ENCODE measurements around the gene GPATCH3.
"Not testable (repeated sequence)": the region's sequence is repeated elsewhere in the genome, so short reads cannot be mapped to it uniquely, and the experiment has no call there.

The GPATCH3 gene

GRCh38 chr1:26913389-26913753 lies 13.1 kb upstream of the GPATCH3 start:
- DNase-seq (ENCODE audit: low read depth) = no peak

- DNase-seq (ENCODE audit: low read depth) = no peak
These were observed 11.9 kb upstream of the GPATCH3 start for GRCh38 chr1:26912147-26912490.

DNA sequence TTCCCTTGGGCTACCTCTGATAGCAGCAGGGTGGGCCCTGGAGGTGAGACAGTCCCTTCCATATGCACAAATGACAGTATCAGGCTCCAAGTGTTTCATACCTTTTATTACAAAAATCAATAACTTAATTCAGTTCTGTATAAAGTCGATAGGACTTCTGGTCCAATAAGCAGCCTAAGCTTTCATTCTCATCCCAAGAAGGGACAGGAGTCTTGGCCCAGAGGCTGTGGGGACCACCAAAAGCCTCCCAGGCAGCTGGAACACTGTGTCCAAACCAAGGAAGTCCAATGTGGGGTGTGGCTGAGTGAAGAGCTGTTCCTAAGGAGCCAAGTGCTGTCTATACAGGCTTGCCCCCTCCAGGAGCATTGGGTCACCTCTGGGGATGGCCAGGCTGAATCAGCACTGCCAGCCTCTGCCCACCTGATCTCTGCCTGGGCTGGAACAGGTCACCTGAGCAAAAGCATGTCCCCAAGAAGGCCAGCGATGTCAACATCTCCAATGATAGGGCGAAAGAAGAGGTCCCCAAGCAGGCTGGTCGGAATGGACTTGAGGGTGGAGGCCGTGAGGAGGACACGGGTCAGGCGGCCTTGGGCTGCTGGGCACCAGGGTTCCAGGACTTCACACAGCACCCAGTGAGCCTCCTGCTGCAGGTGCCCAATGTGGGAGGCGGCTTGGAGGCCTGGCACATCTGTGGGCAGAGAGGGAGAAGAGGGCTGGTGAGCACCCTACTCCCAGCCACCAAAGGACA lies 11.3 kb upstream of the GPATCH3 start:
- DNase-seq (ENCODE audit: low read depth) = no peak

DNA sequence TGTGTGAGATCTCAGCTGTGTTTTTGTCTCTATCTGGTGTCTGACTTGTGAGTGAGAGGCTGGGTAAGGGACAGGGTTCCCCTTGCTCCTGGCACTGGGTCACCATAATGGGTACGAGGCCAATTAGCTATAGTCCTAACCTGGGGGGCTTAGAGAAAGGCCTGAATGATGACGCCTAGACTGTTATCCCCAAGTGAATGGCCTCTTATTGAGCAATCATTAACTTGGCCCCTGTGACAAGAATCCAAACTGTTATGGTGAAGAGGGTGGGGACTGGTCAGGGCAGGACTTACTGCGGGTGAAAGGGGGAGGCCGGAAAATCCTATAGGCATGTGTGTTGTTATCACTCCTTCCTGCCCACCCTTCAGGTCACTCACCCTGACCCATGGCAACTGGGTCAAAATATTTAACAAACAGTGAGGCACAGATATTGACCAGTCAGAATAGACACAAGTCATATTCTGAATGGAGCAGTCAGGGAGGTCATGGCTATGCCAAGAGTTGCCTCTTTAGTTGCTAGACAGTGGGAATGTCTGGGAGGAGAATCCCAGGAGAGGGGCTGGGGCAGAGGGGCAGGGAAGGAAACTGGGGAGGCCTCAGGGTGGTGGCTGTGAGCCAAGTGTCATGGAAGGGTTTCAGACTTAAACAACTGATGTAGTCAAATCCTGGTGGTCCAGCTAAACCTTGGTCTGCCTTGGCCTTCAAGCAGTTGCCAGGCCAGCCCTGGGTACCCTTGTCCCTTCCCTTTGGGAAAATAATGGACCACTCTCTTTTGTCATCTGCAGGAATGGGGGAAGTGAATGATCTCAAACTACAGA lies 10.3 kb upstream of the GPATCH3 start:
- DNase-seq (ENCODE audit: low read depth) = no peak

GRCh38 chr1:26909951-26910342 lies 9.7 kb upstream of the GPATCH3 start:
- no peak for DNase-seq (ENCODE audit: low read depth)

DNA sequence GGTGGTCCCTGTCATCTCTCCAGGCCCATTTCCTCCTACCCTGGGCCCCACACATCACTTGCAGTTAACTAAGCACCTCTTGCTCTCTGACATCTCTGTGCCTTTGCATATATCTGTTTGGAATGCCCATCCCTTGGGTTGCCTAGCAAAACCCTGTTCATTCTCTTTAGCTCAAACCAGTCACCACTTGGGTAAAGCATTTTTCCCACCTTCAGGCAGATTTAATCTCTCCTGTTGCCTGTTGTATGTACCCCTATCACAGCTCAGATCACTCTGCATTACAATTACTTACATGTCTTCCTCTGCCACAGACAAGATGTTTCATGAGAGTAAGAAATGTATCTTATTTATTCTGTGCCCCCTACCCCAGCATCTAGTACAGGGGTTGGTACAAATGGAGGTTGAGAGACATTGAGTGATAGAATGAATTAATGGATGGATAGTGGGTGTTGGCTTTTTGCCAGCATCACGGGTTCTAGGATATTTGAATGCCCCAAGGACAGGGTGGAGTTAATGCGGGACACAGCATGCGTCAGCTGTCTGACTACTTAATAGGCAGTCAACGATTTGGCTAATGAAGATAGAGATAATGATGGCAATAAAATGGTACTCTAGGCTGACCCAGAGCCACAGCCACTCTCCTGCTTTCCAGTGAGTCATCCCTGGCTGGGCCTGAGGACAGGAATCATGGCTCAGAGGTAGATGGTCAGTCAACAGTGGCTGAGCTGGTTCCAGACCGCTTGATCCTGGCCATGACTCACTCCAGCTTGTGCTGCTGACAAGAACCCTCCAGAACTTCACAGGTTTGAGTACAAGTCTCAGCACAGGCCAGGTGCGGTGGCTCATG lies 7.0 kb upstream of the GPATCH3 start:
- no peak for DNase-seq (ENCODE audit: low read depth)

DNA sequence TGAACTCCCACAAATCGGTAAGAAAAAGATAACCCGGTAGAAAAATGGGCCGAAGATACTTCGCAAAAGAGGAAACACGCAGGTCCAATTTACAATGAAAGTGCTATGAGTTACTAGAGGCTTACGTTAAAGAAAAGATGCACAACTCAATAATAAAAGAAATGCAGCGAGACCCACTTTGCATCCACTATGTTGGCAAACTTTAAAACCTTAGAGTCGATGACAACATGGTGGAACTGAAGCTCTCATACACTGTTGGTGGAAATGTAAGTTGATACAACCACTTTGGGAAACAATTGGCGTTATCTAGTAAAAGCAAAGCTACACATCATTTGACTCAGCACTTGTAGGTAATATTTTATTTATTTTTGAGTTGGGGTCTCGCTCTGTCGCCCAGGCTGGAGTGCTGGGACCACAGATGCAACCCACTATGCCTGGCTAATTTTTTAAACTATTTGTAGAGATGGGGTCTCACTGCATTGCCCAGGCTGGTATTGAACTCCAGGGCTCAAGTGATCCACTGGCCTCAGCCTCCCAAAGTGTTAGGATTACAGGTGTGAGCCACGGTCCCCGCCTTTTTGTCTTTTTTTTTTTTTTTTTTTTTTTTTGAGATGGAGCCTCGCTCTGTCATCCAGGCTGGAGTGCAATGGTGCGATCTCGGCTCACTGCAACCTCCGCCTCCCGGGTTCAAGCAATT lies 696 bp upstream of the GPATCH3 start:
- DNase-seq (ENCODE audit: low read depth) = no peak

DNA sequence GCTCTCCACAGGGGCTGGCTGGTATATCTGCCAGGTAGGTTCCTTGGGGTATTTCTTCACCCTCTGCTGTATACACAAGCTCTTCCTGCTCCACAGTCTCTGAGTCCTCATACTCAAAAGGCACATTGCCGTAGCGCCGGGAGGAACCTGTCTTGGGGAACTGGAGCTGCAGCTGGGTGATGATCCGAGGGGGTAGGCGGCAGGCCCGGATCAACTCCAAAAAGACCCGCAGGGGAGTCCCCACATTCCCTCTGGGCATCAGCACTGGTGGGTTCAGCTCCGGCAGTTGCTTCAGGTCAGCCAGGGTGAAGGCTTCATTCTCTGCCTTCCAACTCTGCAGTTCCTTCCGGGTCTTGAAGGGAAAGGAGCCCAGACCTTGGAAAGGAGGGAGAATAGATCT lies 2.9 kb downstream of the GPATCH3 start:
- no peak for DNase-seq (ENCODE audit: low read depth)

- no peak for DNase-seq (ENCODE audit: low read depth)
These were observed 6.0 kb downstream of the GPATCH3 start for GRCh38 chr1:26894263-26894662.

- DNase-seq (ENCODE audit: low read depth) = no peak
These were observed 9.8 kb downstream of the GPATCH3 start for GRCh38 chr1:26890467-26890796.

- peak; percentile 61 for DNase-seq (ENCODE audit: low read depth)
These were observed 10.5 kb downstream of the GPATCH3 start, which contains the start of gene GPN2 for GRCh38 chr1:26889551-26890466. Gene GPN2, minus strand, starts transcription at chr1:26890283. Its CDS starts 187 bp downstream, at chr1:26890096.

DNA sequence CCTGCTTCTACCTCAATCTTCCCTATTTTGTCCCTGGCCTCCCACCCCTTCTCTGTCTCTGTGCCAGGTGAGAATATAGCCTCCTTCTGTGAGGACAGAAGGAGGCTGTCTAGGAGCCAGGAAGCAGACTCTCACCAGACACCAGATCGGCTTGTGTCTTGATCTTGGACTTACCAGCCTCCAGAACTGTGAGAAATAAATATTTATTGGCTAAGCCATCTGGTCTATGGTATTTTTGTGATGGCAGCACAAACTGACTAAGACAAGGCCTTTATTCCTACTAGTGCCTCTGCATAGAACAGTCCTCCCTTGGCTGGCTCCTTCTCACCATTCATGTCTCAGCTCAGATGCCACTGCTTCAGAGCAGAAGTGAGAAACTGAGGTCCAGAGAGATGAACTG lies 12.0 kb downstream of the GPATCH3 start:
- no peak for DNase-seq (ENCODE audit: low read depth)

- DNase-seq (ENCODE audit: low read depth) = no peak
These were observed 13.1 kb downstream of the GPATCH3 start for GRCh38 chr1:26887125-26887524.

DNA sequence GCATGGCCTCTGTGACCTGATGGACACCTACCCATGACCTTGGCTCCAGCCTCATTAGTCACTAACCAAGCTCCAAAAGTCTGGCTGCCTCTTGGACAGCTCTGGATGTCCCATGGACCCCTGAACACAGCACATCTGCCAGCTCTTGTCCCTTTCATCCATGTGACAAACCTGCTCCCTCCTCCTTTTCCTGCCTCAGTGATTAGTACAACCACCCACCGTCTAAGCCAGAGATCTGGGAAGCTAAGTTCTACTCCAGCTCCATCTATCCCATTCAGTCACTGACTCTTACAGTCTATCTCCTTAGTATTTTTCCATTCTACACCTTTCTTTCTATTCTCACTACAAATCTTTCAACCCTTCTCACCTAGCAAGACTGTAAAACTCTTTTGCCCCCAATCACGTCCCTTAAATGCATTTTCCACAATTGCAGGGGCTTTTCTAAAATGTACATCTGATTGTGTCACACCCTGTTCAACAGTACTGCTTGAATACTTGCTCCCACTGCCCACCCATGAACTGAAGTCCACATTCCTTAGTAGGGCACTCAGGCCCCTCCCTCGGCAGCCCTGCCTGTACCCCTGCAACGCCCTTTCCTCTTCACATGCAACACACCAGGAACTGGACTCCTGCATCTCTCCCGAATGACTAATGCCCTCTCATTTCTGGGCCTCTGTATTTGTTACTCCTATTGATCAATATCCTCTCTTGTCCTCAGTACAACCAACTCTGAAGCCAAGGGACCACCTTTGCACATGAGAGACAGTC lies 17.4 kb downstream of the GPATCH3 start:
- no peak for DNase-seq (ENCODE audit: low read depth)

GRCh38 chr1:26881611-26882010 lies 18.7 kb downstream of the GPATCH3 start:
- DNase-seq (ENCODE audit: low read depth) = not testable (repeated sequence)

DNA sequence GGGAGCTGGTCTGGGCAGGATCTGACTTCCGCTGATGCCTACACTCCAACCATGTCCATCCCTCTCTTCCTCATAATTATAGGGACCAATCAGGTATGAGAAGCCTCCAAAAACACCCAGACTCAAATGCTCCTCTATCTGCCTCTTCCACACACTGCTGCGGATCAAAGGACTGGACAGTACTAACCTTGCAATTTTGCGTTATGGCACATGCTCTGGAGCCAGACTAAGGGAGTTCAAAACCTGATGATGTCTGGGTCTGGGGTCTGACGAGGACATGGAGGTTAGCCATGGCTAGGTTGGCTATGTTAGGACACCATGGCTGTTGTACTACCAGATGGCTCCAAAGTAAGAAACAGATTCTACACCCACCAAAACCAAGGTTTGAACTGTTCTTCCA lies 20.5 kb downstream of the GPATCH3 start:
- no peak for DNase-seq (ENCODE audit: low read depth)

DNA sequence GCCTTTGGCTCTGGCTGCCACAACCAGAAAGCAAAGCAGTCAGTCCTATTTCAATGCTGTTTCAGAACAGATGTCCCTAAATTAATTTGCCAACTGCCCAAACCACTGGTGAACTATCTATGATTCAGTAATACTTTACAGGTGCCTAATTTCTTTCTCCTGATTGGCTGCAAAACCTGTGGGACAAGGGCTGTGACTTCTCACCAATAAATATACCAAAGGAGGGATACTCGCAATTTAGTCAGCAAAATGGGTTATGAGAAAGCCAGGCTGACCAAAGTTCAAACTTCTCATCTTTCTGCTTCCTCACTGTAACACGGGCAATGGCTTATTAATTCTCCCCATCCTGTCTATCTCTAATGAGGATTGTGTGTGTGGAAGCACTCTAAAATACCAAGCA lies 22.9 kb downstream of the GPATCH3 start:
- no peak for DNase-seq (ENCODE audit: low read depth)

DNA sequence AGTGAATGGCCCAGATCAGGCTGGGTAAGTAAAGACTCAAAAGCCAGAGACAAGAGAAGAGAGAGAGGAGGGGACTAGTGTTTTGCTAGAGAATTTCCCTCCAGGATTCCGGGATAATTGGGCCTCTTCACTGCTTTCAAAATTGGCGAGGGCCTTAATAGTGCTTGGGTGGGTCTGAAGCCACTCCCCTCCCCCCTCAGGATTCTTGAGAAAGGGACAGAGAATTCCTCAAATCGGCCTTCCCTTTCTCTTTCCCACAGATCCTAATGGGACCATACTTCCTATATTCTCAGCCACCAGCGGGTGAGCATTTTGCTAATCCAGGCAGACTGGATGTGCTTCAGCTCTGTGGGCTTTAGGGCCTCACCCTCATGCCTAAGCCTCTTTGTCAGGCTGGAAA lies 25.4 kb downstream of the GPATCH3 start:
- DNase-seq (ENCODE audit: low read depth) = no peak

DNA sequence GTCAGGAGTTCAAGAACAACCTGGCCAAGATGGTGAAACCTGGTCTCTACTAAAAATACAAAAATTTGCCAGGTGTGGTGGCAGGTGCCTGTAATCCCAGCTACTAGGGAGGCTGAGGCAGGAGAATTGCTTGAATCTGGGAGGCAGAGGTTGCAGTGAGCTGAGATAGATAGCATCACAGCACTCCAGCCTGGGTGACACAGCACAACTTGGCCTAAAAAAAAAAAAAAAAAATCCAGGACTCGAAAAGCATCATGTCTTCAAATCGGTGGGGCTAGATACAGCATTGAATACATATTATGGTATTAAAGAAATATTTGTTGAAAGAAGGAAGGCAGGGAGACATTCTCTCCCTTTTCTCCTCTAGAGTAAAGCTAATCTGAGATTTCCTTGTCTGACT lies 27.2 kb downstream of the GPATCH3 start:
- not testable (repeated sequence) for DNase-seq (ENCODE audit: low read depth)
